ENCODE data around the gene UBE2I. TPM values are rescaled to one million over a fixed set of nuclear protein-coding genes. Genes with fewer than 3 reads are reported as not detected.

The UBE2I gene
- total RNA-seq, 1 experiment from 2014 or later = 212 TPM

DNA sequence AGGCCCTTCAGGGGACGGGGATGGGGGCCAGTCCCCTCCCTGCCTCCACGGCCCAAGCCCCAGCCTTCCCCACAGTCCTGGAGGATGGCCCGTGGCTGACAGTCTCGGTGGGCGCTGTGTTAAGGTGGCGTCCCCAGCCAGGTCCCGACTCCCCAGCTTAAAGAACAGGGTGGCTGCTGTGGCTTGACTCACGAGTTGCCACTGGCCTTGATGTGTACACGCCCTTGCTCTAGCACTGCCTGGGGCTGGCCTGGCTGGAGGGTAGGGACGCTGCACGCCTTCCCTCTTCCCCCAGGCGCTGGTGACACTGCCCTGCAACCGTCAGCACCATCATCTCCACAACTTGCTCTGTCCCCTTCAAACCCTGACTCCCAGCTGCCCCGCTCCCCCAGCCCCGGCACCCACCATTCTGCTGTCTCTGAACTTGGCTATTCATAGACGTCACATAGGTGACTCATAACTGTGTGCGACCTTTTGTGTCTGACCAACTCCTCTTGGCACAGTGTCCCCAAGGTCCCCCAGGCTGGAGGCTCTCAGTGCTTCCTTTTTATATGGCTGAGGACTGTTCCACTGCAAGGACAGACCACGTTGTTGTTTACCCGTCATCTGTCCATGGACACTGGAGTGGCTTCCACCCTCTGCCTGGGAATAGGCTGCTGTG lies 48.6 kb downstream of the UBE2I start (continued):
- TF ChIP-seq, protein P1, sequence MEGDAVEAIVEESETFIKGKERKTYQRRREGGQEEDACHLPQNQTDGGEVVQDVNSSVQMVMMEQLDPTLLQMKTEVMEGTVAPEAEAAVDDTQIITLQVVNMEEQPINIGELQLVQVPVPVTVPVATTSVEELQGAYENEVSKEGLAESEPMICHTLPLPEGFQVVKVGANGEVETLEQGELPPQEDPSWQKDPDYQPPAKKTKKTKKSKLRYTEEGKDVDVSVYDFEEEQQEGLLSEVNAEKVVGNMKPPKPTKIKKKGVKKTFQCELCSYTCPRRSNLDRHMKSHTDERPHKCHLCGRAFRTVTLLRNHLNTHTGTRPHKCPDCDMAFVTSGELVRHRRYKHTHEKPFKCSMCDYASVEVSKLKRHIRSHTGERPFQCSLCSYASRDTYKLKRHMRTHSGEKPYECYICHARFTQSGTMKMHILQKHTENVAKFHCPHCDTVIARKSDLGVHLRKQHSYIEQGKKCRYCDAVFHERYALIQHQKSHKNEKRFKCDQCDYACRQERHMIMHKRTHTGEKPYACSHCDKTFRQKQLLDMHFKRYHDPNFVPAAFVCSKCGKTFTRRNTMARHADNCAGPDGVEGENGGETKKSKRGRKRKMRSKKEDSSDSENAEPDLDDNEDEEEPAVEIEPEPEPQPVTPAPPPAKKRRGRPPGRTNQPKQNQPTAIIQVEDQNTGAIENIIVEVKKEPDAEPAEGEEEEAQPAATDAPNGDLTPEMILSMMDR (IDR thresholded peaks at IDR 0.05 in 2 of 3, conservative IDR thresholded peaks at IDR 0.05 in 1 of 3; ENCODE audit: borderline replicate concordance in 1 of 3, insufficient read depth in 1 of 3, low read depth in 2 of 3, low read length in 2 of 3) = no peak

DNA sequence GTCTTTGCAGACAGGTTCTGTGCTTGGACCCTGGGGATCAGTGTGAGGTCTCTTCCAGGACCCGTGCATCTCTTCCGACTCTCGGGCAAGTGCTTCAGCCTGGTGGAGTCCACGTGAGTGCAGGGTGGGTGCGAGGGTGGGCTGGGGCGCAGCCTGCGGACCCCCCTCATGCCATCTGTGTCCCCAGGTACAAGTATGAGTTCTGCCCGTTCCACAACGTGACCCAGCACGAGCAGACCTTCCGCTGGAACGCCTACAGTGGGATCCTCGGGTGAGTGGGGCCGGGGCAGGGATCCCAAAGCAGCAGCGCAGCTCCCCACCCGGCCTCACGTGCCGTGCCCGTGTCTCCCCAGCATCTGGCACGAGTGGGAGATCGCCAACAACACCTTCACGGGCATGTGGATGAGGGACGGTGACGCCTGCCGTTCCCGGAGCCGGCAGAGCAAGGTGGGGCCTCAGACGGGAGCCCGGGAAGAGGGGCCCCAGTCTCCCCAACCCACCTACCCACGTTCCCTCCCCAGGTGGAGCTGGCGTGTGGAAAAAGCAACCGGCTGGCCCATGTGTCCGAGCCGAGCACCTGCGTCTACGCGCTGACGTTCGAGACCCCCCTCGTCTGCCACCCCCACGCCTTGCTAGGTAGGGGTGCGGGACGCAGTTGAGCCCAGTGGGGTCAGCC lies 52.4 kb downstream of the UBE2I start:
- CTCF ChIA-PET = no interaction called here
- ATAC-seq = no peak
- H4K20me1 ChIP-seq (ENCODE audit: insufficient read depth) = peaks cover 3% of the 10 kb centered on the region; the same call in 1 of the 2 replicates
- H3K27ac ChIP-seq (ENCODE audit: low read depth, low read length) = no peak overlapping the region
- no peak overlapping the region for H3K4me2 ChIP-seq (ENCODE audit: low read length)
- TF ChIP-seq JUND (IDR thresholded peaks at IDR 0.05) (no peak), ELF1 (IDR thresholded peaks at IDR 0.05; ENCODE audit: borderline replicate concordance, low read depth) (no peak), EZH2 (IDR thresholded peaks at IDR 0.05) (no peak), POLR2A (IDR thresholded peaks at IDR 0.05; ENCODE audit: borderline replicate concordance, extremely low read depth, insufficient read depth, insufficient read length) (no peak), RAD21 (IDR thresholded peaks at IDR 0.05; ENCODE audit: low read depth) (no peak), EZH2phosphoT487 (IDR thresholded peaks at IDR 0.05; ENCODE audit: borderline replicate concordance) (no peak), CEBPB (IDR thresholded peaks at IDR 0.05; ENCODE audit: low read depth) (no peak), TCF7L2 (IDR thresholded peaks at IDR 0.05; ENCODE audit: borderline replicate concordance, extremely low read depth, insufficient read depth, insufficient read length) (no peak), SRF (IDR thresholded peaks at IDR 0.05; ENCODE audit: low read depth) (no peak), YY1 (IDR thresholded peaks at IDR 0.05; ENCODE audit: extremely low read depth, insufficient replicate concordance, low read depth, low read length) (no peak), CBX3 (IDR thresholded peaks at IDR 0.05; ENCODE audit: low read depth) (no peak), SIN3A (IDR thresholded peaks at IDR 0.05; ENCODE audit: low read depth) (no peak), EGR1 (IDR thresholded peaks at IDR 0.05; ENCODE audit: low read depth) (no peak)
- TF ChIP-seq, protein P1 (IDR thresholded peaks at IDR 0.05 in 2 of 3, conservative IDR thresholded peaks at IDR 0.05 in 1 of 3; ENCODE audit: borderline replicate concordance in 1 of 3, insufficient read depth in 1 of 3, low read depth in 2 of 3, low read length in 2 of 3) = no peak
- TF ChIP-seq, protein P2, sequence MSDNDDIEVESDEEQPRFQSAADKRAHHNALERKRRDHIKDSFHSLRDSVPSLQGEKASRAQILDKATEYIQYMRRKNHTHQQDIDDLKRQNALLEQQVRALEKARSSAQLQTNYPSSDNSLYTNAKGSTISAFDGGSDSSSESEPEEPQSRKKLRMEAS (IDR thresholded peaks at IDR 0.05) = no peak
- peaks cover 18 to 32% of the 10 kb centered on the region in 2 experiments for H3K4me1 ChIP-seq (ENCODE audit: control insufficient read depth in 1 of 2, insufficient read depth in 2 of 2, low read length in 2 of 2)
- intact Hi-C loops (cut with micrococcal nuclease) = loop anchor here (10.0 kb wide), 1 partner anchor 53 kb away; the partner anchor contains the start of gene UNKL
- H3K9me3 ChIP-seq (ENCODE audit: control insufficient read depth in 1 of 2, insufficient read depth in 1 of 2, low read depth in 1 of 2, low read length in 2 of 2) = no peaks in the 10 kb centered on the region
- no peak for DNase-seq (ENCODE audit: low read depth, low spot score)
- BruUV-seq (replicated peaks) = no TSS peak
- peaks cover 25 to 42% of the 10 kb centered on the region in 2 experiments for H3K36me3 ChIP-seq (ENCODE audit: control insufficient read depth in 1 of 2, insufficient read depth in 2 of 2, low read length in 2 of 2)
- H3K27me3 ChIP-seq (ENCODE audit: insufficient read depth, low read length) = no peaks in the 10 kb centered on the region
- H3K9ac ChIP-seq (ENCODE audit: low read length) = no peak overlapping the region
- H2AFZ ChIP-seq (ENCODE audit: low read depth, low read length, poor library complexity, severe bottlenecking) = no peak overlapping the region
- peaks cover 60% of the 10 kb centered on the region for H3K79me2 ChIP-seq (ENCODE audit: insufficient read depth, low read length)
- POLR2A ChIA-PET = interaction anchor here (0.6 kb wide), 1 partner anchor 19 kb away, joined by 5 read pairs; no protein-coding TSS in a partner anchor
- RAD21 ChIA-PET (ENCODE audit: low non-redundant PET in 1 of 2, low total read pairs in 2 of 2, uncharacterized antibody in 2 of 2, unreplicated experiment in 2 of 2) = no interaction called here
- no peaks in the 10 kb centered on the region for H3K9me2 ChIP-seq (ENCODE audit: insufficient read depth)
- H3K4me3 ChIP-seq (replicated peaks in 1 of 2; ENCODE audit: low read depth in 1 of 2, low read length in 2 of 2) = no peak overlapping the region

Measured in HCT116 (cell line).